Rectal smooth muscle tissue (tissue), 1 donor: ENCODE data around the gene LAMA2.
"Not testable (repeated sequence)": the region's sequence is repeated elsewhere in the genome, so short reads cannot be mapped to it uniquely, and the experiment has no call there.

ENCODE experiments used
- H3K27ac ChIP-seq: one replicate; pipeline ENCODE4 v1.7.0; 2013; ENCODE audit warnings: low read depth, low read length, inconsistent platforms
- H3K27me3 ChIP-seq: one replicate; pipeline ENCODE4 v1.7.0; 2013; ENCODE audit warnings: low read length; ENCODE audit not compliant: control insufficient read depth, insufficient read depth
- H3K36me3 ChIP-seq: one replicate; pipeline ENCODE4 v1.7.0; 2013; ENCODE audit warnings: low read length; ENCODE audit not compliant: control insufficient read depth, insufficient read depth
- H3K4me1 ChIP-seq: one replicate; pipeline ENCODE4 v1.7.0; 2013; ENCODE audit warnings: low read length; ENCODE audit not compliant: control insufficient read depth, insufficient read depth
- H3K4me3 ChIP-seq: one replicate; pipeline ENCODE4 v1.7.0; 2013; ENCODE audit warnings: low read length
- H3K9ac ChIP-seq: one replicate; pipeline ENCODE4 v1.7.0; 2013; ENCODE audit warnings: low read length

LAMA2 gene

GRCh38 chr6:129146902-129147301, 264.0 kb downstream of the LAMA2 start:
- Histone ChIP-seq H3K9ac (no peak overlapping the region), H3K27ac (no peak overlapping the region), H3K4me1 (no peaks in the 10 kb centered on the region), H3K27me3 (no peaks in the 10 kb centered on the region), H3K36me3 (no peaks in the 10 kb centered on the region), H3K4me3 (no peak overlapping the region)

DNA sequence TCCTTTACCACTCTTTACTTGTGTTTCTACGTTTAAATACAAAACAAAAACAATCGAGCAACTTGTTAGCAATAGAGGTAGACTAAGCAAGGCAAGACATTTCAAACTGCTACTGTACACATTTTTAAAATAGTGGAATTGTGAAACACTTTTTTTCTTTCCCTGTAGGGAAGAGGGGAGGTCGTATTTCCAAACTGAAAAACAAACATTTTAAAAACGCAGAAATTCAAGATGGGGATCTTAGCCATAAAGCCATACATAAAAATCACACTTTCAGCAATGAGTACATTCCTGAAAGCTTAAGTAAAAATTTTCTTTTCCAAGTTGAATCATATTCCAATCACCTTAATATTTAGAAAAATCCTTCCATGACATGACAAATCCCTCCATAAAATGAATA, 267.6 kb downstream of the LAMA2 start:
- Histone ChIP-seq H3K4me3 (no peak overlapping the region), H3K27me3 (no peaks in the 10 kb centered on the region), H3K9ac (no peak overlapping the region), H3K4me1 (no peaks in the 10 kb centered on the region), H3K36me3 (no peaks in the 10 kb centered on the region), H3K27ac (no peak overlapping the region)

GRCh38 chr6:129153257-129153656, 270.3 kb downstream of the LAMA2 start:
- Histone ChIP-seq H3K27ac (no peak overlapping the region), H3K36me3 (no peaks in the 10 kb centered on the region), H3K9ac (no peak overlapping the region), H3K4me3 (no peak overlapping the region), H3K27me3 (no peaks in the 10 kb centered on the region), H3K4me1 (no peaks in the 10 kb centered on the region)

DNA sequence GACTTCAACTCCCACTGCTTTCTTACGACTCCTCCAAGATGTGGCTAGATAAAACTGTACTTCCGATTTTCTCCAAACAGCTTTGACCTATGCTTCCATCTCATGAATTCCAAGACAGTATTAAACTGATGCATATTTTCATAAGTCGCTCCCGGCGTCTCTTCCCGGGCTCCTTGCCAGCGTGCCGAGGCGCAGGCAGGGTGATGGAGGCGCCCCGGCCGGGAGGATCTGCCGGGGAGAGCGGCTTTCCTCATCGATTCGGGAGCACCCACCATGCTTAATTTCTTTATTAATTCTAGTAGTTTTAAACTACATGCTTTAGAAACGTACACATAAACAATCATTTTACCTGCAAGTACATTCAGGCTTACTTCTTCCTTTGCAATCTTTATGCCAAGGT, 276.3 kb downstream of the LAMA2 start:
- H3K4me1 ChIP-seq, H3K4me3 ChIP-seq, H3K9ac ChIP-seq, H3K36me3 ChIP-seq, H3K27me3 ChIP-seq, H3K27ac ChIP-seq: not testable (repeated sequence)

DNA sequence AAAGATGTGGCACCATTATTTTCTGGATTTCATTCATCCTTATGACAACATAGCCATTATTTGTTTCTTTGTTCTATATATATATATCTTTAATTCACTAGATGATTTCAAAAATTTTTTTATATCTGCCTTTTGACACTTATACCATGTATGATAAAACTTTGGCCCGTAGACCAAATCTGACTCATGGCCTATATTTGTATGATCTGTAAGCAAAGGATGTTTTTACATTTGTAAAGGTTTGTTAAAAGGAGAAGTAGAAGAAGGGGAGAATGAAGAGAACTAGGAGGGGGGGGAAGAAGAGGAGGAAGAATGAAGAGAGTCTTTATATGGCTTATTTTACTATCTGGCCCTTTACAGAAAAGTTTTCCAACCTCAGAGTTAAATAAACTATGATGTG, 279.7 kb downstream of the LAMA2 start:
- H3K27me3 ChIP-seq: no peaks in the 10 kb centered on the region
- H3K27ac ChIP-seq: no peak overlapping the region
- no peaks in the 10 kb centered on the region for H3K4me1 ChIP-seq
- H3K4me3 ChIP-seq: no peak overlapping the region
- no peak overlapping the region for H3K9ac ChIP-seq
- no peaks in the 10 kb centered on the region for H3K36me3 ChIP-seq

DNA sequence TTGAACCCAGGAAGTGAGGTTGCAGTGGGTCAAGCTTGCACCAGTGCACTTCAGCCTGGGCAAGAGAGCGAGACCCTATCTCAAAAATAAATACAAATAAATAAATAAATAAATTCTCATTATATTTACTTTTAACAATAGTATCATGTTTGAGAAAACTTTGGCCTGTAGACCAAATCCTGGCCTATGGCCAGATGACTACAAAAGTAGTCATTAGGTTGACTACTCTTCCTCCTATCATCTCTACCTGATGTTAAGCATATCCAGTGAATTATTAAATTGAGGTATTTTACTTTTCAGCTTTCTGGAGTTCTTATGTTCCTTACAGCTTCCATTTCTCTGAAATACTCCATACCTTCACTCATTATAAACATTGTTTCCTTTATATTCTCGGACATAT, 280.6 kb downstream of the LAMA2 start:
- Histone ChIP-seq H3K4me3 (no peak overlapping the region), H3K9ac (no peak overlapping the region)

GRCh38 chr6:129164032-129164431, 281.1 kb downstream of the LAMA2 start:
- H3K9ac ChIP-seq: no peak overlapping the region
- H3K36me3 ChIP-seq: no peaks in the 10 kb centered on the region
- no peak overlapping the region for H3K4me3 ChIP-seq
- H3K4me1 ChIP-seq: no peaks in the 10 kb centered on the region
- no peak overlapping the region for H3K27ac ChIP-seq
- no peaks in the 10 kb centered on the region for H3K27me3 ChIP-seq

More for the DNA sequence above, 280.6 kb downstream of the LAMA2 start:
- H3K4me1 ChIP-seq: no peaks in the 10 kb centered on the region
- H3K27me3 ChIP-seq: no peaks in the 10 kb centered on the region
- no peak overlapping the region for H3K27ac ChIP-seq
- H3K36me3 ChIP-seq: no peaks in the 10 kb centered on the region

DNA sequence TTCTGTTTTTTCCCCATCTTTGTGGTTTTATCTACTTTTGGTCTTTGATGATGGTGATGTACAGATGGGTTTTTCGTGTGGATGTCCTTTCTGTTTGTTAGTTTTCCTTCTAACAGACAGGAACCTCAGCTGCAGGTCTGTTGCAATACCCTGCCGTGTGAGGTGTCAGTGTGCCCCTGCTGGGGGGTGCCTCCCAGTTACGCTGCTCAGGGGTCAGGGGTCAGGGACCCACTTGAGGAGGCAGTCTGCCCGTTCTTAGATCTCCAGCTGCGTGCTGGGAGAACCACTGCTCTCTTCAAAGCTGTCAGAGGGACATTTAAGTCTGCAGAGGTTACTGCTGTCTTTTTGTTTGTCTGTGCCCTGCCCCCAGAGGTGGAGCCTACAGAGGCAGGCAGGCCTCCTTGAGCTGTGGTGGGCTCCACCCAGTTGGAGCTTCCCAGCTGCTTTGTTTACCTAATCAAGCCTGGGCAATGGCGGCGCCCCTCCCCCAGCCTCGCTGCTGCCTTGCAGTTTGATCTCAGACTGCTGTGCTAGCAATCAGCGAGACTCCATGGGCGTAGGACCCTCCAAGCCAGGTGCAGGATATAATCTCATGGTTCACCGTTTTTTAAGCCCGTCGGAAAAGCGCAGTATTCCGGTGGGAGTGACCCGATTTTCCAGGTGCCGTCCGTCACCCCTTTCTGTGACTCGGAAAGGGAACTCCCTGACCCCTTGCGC, 289.5 kb downstream of the LAMA2 start:
- H3K36me3 ChIP-seq, H3K27ac ChIP-seq, H3K27me3 ChIP-seq, H3K9ac ChIP-seq, H3K4me3 ChIP-seq, H3K4me1 ChIP-seq: not testable (repeated sequence)

DNA sequence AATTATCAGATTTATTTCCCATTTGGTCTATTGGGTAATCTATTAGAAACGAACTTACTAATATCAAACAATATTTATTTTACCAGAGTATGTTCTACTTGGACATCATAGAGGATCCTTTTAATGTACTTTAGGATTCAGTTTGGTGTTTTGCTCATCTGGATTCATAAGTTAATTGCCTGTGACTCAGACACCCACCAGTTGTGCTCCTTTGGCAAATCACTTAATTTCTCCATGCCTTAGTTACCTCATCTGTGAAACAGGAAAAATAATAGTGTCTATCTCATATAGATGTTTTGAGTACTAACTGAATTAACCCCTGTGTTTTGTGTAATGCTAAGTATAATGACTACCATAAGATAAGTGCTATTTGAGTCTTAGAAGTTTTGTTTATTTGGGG, 292.1 kb downstream of the LAMA2 start:
- Histone ChIP-seq H3K4me1 (no peaks in the 10 kb centered on the region), H3K27ac (no peak overlapping the region), H3K27me3 (no peaks in the 10 kb centered on the region), H3K4me3 (no peak overlapping the region), H3K36me3 (no peaks in the 10 kb centered on the region), H3K9ac (no peak overlapping the region)

- no peak overlapping the region for H3K9ac ChIP-seq
- no peak overlapping the region for H3K27ac ChIP-seq
- no peaks in the 10 kb centered on the region for H3K36me3 ChIP-seq
- H3K4me3 ChIP-seq: no peak overlapping the region
- no peaks in the 10 kb centered on the region for H3K4me1 ChIP-seq
- H3K27me3 ChIP-seq: no peaks in the 10 kb centered on the region
Measured at GRCh38 chr6:129177801-129178200, 294.9 kb downstream of the LAMA2 start.

DNA sequence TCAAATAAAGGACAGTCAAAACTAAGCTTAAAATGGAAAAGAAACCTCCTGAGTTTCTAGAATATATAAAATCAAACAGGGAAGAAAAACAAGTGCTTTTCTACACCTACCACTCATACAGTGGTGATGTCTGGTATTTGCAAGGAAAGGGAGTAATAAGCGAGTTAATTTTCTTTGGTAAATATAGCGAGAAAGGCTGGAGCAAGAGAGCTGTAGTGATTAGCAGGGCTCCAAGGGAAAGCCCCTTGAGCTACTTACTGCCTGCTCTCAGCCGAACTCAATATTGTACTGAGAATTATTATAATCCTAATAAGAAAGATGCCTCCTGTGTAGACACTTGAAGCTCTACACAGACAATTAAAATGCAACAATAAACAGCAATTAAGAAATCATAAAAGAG, 296.3 kb downstream of the LAMA2 start:
- H3K27ac ChIP-seq: no peak overlapping the region
- no peaks in the 10 kb centered on the region for H3K27me3 ChIP-seq
- H3K4me3 ChIP-seq: no peak overlapping the region
- no peak overlapping the region for H3K9ac ChIP-seq
- no peaks in the 10 kb centered on the region for H3K4me1 ChIP-seq
- no peaks in the 10 kb centered on the region for H3K36me3 ChIP-seq

- Histone ChIP-seq H3K36me3 (no peaks in the 10 kb centered on the region), H3K9ac (no peak overlapping the region), H3K27me3 (no peaks in the 10 kb centered on the region), H3K4me3 (no peak overlapping the region), H3K27ac (no peak overlapping the region), H3K4me1 (no peaks in the 10 kb centered on the region)
Measured at GRCh38 chr6:129181001-129181400, 298.1 kb downstream of the LAMA2 start.

DNA sequence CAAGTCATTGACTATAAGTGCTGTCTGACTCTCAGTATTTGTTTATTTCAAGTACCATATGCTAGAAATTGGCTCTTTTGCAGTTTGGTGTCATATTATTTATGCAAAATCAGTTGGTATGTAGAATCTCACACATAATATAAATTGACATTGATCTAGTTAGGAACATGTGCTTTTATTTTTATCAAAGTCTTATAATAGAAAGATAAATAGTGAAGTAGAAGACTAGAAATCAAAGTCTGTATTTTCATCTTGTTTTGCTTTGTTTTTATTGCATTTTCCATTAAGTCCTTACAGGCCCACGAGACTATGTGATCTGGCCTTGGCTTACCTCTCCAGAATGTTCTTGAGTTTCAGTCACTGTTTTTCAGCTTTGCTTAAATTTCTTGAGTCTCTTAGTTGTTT, 300.3 kb downstream of the LAMA2 start:
- no peak overlapping the region for H3K9ac ChIP-seq
- no peak overlapping the region for H3K4me3 ChIP-seq
- H3K27ac ChIP-seq: no peak overlapping the region
- H3K36me3 ChIP-seq: no peaks in the 10 kb centered on the region
- no peaks in the 10 kb centered on the region for H3K27me3 ChIP-seq
- H3K4me1 ChIP-seq: no peaks in the 10 kb centered on the region
